T-cell (primary cell): ENCODE measurements around the gene CYP46A1. TPM values are rescaled to one million over a fixed set of nuclear protein-coding genes. Genes with fewer than 3 reads are reported as not detected.
A peak's percentile ranks its signal among the peaks of the same experiment; 100 is the strongest.

Experiments
- ATAC-seq, 4 experiments: fragments of 200-7000 bp in 3 of 4; fragments of 150-1000 bp in 1 of 4; cut with Tn5 transposase; replicated peaks in 1 of 4; 1 replicate in 3 of 4; 2 replicates in 1 of 4; pipeline ENCODE4 v1.10.0; 2021; ENCODE audit warnings: moderate library complexity in 3 of 4, mild to moderate bottlenecking in 2 of 4, moderate number of reproducible peaks in 1 of 4
- CTCF ChIA-PET, 2 donors: fragments of 300-600 bp; sonication (Branson Sonifier 250); formaldehyde crosslinking; loops; one replicate each; lab custom pipeline; 2022; ENCODE audit warnings: antibody characterized with exemption in 2 of 2; lab: Charles Lee
- POLR2A ChIA-PET, 2 donors: fragments of 300-600 bp; sonication (Branson Sonifier 250); formaldehyde crosslinking; loops; one replicate each; lab custom pipeline; 2022; ENCODE audit warnings: antibody characterized with exemption in 2 of 2; lab: Charles Lee
- DNase-seq, 35 experiments: peaks; one replicate each; pipeline versions ENCODE4 v3.0.0 to v3.0.0-alpha.2; 2013 to 2023
- H3K27ac ChIP-seq: one replicate; pipeline ENCODE4 v1.5.1; 2013; ENCODE audit warnings: low read length
- H3K27me3 ChIP-seq, 2 experiments: replicated peaks in 1 of 2; 1 replicate in 1 of 2; 2 replicates in 1 of 2; pipeline versions ENCODE4 v1.6.1 to v1.7.0; 2013; ENCODE audit warnings: low read length in 1 of 2, mixed read lengths in 1 of 2; ENCODE audit not compliant: control insufficient read depth in 2 of 2, insufficient read depth in 2 of 2; ENCODE audit errors: extremely low read depth in 1 of 2
- H3K36me3 ChIP-seq, 2 donors: 1 replicate in 1 of 2; 2 replicates in 1 of 2; pipeline versions ENCODE4 v1.6.1 to v1.7.0; 2013; ENCODE audit warnings: low read length in 1 of 2; ENCODE audit not compliant: control insufficient read depth in 2 of 2, insufficient read depth in 1 of 2; ENCODE audit errors: extremely low read depth in 1 of 2
- H3K4me1 ChIP-seq, 2 experiments: 1 replicate in 1 of 2; 2 replicates in 1 of 2; pipeline versions ENCODE4 v1.6.1 to v1.7.0; 2013; ENCODE audit warnings: low read length in 2 of 2, mixed read lengths in 1 of 2; ENCODE audit not compliant: insufficient read depth in 2 of 2, control insufficient read depth in 1 of 2; ENCODE audit errors: extremely low read depth in 1 of 2
- H3K4me3 ChIP-seq, 2 donors: 1 replicate in 1 of 2; 2 replicates in 1 of 2; pipeline versions ENCODE4 v1.5.1 to v1.7.0; 2013; ENCODE audit warnings: mild to moderate bottlenecking in 2 of 2, low read length in 1 of 2, moderate library complexity in 1 of 2; ENCODE audit not compliant: control insufficient read depth in 1 of 2; ENCODE audit errors: extremely low read depth in 1 of 2
- H3K9me3 ChIP-seq: 2 replicates; pipeline ENCODE4 v1.7.0; 2013
- H3K27ac Mint-ChIP-seq, 2 donors: one replicate each; pipeline ENCODE4 v1.8.0; 2020 to 2021; ENCODE audit warnings: mild to moderate bottlenecking in 2 of 2, mixed read lengths in 2 of 2
- H3K27me3 Mint-ChIP-seq, 2 donors: one replicate each; pipeline ENCODE4 v1.8.0; 2021 to 2022; ENCODE audit warnings: mixed read lengths in 2 of 2
- H3K36me3 Mint-ChIP-seq: one replicate; pipeline ENCODE4 v1.8.0; 2021; ENCODE audit warnings: mixed read lengths
- H3K4me1 Mint-ChIP-seq, 3 donors: one replicate each; pipeline ENCODE4 v1.8.0; 2020 to 2022; ENCODE audit warnings: mixed read lengths in 3 of 3, mild to moderate bottlenecking in 1 of 3
- H3K4me3 Mint-ChIP-seq, 3 donors: one replicate each; pipeline ENCODE4 v1.8.0; 2020 to 2022; ENCODE audit warnings: mild to moderate bottlenecking in 3 of 3, mixed read lengths in 3 of 3, moderate library complexity in 3 of 3
- H3K9me3 Mint-ChIP-seq, 3 donors: one replicate each; pipeline ENCODE4 v1.8.0; 2020 to 2022; ENCODE audit warnings: mixed read lengths in 3 of 3
- WGBS: methylation state at CpG from one replicate; pipeline ENCODE4 v1.1.5; 2013; ENCODE audit warnings: missing lambda C conversion rate; ENCODE audit not compliant: insufficient coverage; 5-methylcytosine and 5-hydroxymethylcytosine counted together
- total RNA-seq, 35 experiments: library from RNA in 6 of 35; stranded (reverse) in 6 of 35; fragments of 120-200 nt in 1 of 35; gene quantifications; one replicate each; pipeline versions ENCODE4 v1.2.1 to v1.2.4 and lab custom pipeline; 2013 to 2026

CYP46A1 gene
- total RNA-seq, 5 donors from 2014 or later (not counting 1 experiment from before 2014, with no cell fraction given) = 0.10 to 0.51 (median 0.39) TPM

DNA sequence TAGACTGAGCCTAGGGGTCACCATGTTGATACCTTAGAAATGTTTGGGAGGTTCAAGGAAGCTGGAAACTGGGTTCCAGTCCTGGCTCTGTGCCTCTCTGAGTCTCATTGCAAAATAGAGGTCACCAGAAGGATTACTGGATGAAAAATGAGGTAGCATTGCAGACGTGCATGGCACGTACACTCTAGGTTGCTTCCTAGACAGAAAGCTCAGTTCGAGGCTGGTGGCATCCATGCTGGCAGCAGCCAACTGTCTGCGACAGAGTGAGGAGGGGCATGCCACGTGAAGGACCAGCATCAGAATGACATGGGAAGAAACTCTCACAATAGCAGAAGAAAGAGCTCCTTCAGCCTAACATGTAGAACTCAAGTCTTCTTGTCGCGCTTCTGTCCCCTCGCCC is 4.6 kb upstream of the CYP46A1 start:
- POLR2A ChIA-PET = no interaction called here
- H3K9me3 Mint-ChIP-seq = peaks cover 5 to 9% (median 6%) of the 10 kb centered on the region in 3 donors
- Histone ChIP-seq H3K9me3 (no peaks in the 10 kb centered on the region), H3K27me3 (peaks cover 0 to 19% of the 10 kb centered on the region in 2 experiments), H3K27ac (no peak overlapping the region), H3K36me3 (no peaks in the 10 kb centered on the region), H3K4me1 (peaks cover 0 to 37% of the 10 kb centered on the region in 2 experiments), H3K4me3 (no peak overlapping the region)
- no peaks in the 10 kb centered on the region for H3K36me3 Mint-ChIP-seq
- H3K27me3 Mint-ChIP-seq = peaks cover 0 to 9% of the 10 kb centered on the region in 2 donors
- H3K27ac Mint-ChIP-seq = no peak overlapping the region
- CTCF ChIA-PET = no interaction called here
- ATAC-seq (no peak), DNase-seq (no peak)
- no peak overlapping the region for H3K4me3 Mint-ChIP-seq
- peaks cover 9 to 18% (median 17%) of the 10 kb centered on the region in 3 donors for H3K4me1 Mint-ChIP-seq
- WGBS = 80% methylated on average over 8 of the region's 8 CpGs

- H3K27me3 ChIP-seq = peaks cover 0 to 16% of the 10 kb centered on the region in 2 experiments
- H3K4me1 ChIP-seq = peaks cover 0 to 40% of the 10 kb centered on the region in 2 experiments
- peaks cover 9 to 18% (median 17%) of the 10 kb centered on the region in 3 donors for H3K4me1 Mint-ChIP-seq
- WGBS = 86% methylated on average over 1 of the region's 5 CpGs
- H3K9me3 ChIP-seq = no peaks in the 10 kb centered on the region
- no peak overlapping the region for H3K4me3 Mint-ChIP-seq
- no peak for DNase-seq
- H3K27ac Mint-ChIP-seq = no peak overlapping the region
- no peak overlapping the region for H3K4me3 ChIP-seq
- ChIA-PET POLR2A (no interaction called here), CTCF (no interaction called here)
- peaks cover 5 to 9% (median 6%) of the 10 kb centered on the region in 3 donors for H3K9me3 Mint-ChIP-seq
- H3K27ac ChIP-seq = no peak overlapping the region
- H3K27me3 Mint-ChIP-seq = peaks cover 0 to 5% of the 10 kb centered on the region in 2 donors
- H3K36me3 ChIP-seq = no peaks in the 10 kb centered on the region
- no peaks in the 10 kb centered on the region for H3K36me3 Mint-ChIP-seq
- ATAC-seq = no peak
Measured at GRCh38 chr14:99679996-99680395, 4.1 kb upstream of the CYP46A1 start.

- peaks cover 0 to 2% of the 10 kb centered on the region in 2 donors for H3K27me3 Mint-ChIP-seq
- H3K27ac ChIP-seq = no peak overlapping the region
- H3K36me3 Mint-ChIP-seq = no peaks in the 10 kb centered on the region
- H3K4me1 ChIP-seq = peaks cover 0 to 33% of the 10 kb centered on the region in 2 experiments
- no peak for ATAC-seq
- no peak for DNase-seq
- H3K9me3 Mint-ChIP-seq = peaks cover 5 to 9% (median 6%) of the 10 kb centered on the region in 3 donors
- no peaks in the 10 kb centered on the region for H3K9me3 ChIP-seq
- peaks cover 17 to 19% (median 18%) of the 10 kb centered on the region in 3 donors for H3K4me1 Mint-ChIP-seq
- H3K4me3 Mint-ChIP-seq = peak overlapping the region in 1 of 3 donors; percentile 17
- H3K27me3 ChIP-seq = peaks cover 7 to 11% of the 10 kb centered on the region in 2 experiments
- CTCF ChIA-PET = interaction anchor here in 1 of 2 donors (0.6 to 0.7 kb wide), 2 partner anchors 50 to 148 kb away, joined by 3 to 5 read pairs; no protein-coding TSS in a partner anchor
- no peak overlapping the region for H3K4me3 ChIP-seq
- no peaks in the 10 kb centered on the region for H3K36me3 ChIP-seq
- POLR2A ChIA-PET = no interaction called here
- 91% methylated on average over 12 of the region's 12 CpGs for WGBS
- no peak overlapping the region for H3K27ac Mint-ChIP-seq
Measured at GRCh38 chr14:99681101-99681831, 2.8 kb upstream of the CYP46A1 start.

GRCh38 chr14:99681832-99682148 is 2.3 kb upstream of the CYP46A1 start:
- no peak for ATAC-seq
- no peaks in the 10 kb centered on the region for H3K36me3 Mint-ChIP-seq
- CTCF ChIA-PET = no interaction called here

GRCh38 chr14:99682809-99683618 is 1.1 kb upstream of the CYP46A1 start:
- no peaks in the 10 kb centered on the region for H3K36me3 ChIP-seq
- ATAC-seq (peak; percentile 13 to 21 (median 16)), DNase-seq (peak; percentile 45 to 91 (median 72))
- ChIA-PET CTCF (interaction anchor here in 1 of 2 donors (0.6 to 1.0 kb wide), 3 partner anchors 202 to 216 kb away, joined by 3 to 11 read pairs (median 3); partner anchors contain the start of genes CCNK and SETD3), POLR2A (interaction anchor here in 1 of 2 donors (0.6 kb wide), 1 partner anchor 49 kb away, joined by 3 read pairs; no protein-coding TSS in a partner anchor)
- Mint-ChIP-seq H3K27me3 (peaks cover 4 to 8% of the 10 kb centered on the region in 2 donors), H3K36me3 (no peaks in the 10 kb centered on the region), H3K27ac (no peak overlapping the region), H3K9me3 (peaks cover 4 to 8% (median 6%) of the 10 kb centered on the region in 3 donors), H3K4me1 (peaks cover 14 to 22% (median 15%) of the 10 kb centered on the region in 3 donors), H3K4me3 (peak overlapping the region; percentile 87 to 92 (median 91))
- peaks cover 7 to 20% of the 10 kb centered on the region in 2 experiments for H3K27me3 ChIP-seq
- H3K4me1 ChIP-seq = peaks cover 0 to 26% of the 10 kb centered on the region in 2 experiments
- under 1% methylated on average over 35 of the region's 42 CpGs for WGBS
- peak overlapping the region; percentile 82 to 87 for H3K4me3 ChIP-seq
- H3K9me3 ChIP-seq = no peaks in the 10 kb centered on the region
- peak overlapping the region; percentile 60 for H3K27ac ChIP-seq

More at GRCh38 chr14:99681832-99682148, 2.3 kb upstream of the CYP46A1 start:
- Histone ChIP-seq H3K36me3 (no peaks in the 10 kb centered on the region), H3K27me3 (peaks cover 7% of the 10 kb centered on the region in 2 experiments), H3K27ac (no peak overlapping the region), H3K4me1 (peaks cover 0 to 28% of the 10 kb centered on the region in 2 experiments), H3K4me3 (no peak overlapping the region), H3K9me3 (no peaks in the 10 kb centered on the region)
- POLR2A ChIA-PET = no interaction called here
- peaks cover 5 to 9% (median 6%) of the 10 kb centered on the region in 3 donors for H3K9me3 Mint-ChIP-seq
- H3K27me3 Mint-ChIP-seq = peaks cover 0 to 2% of the 10 kb centered on the region in 2 donors
- H3K4me1 Mint-ChIP-seq = peaks cover 13 to 17% (median 14%) of the 10 kb centered on the region in 3 donors
- no peak overlapping the region for H3K27ac Mint-ChIP-seq
- DNase-seq = no peak
- WGBS = 90% methylated on average over 10 of the region's 11 CpGs
- H3K4me3 Mint-ChIP-seq = no peak overlapping the region
